ENCODE data around the gene CALM3. TPM values are rescaled to one million over a fixed set of nuclear protein-coding genes. Genes with fewer than 3 reads are reported as not detected.
A peak's percentile ranks its signal among the peaks of the same experiment; 100 is the strongest.

Gene CALM3
- polyA plus RNA-seq, 1 donor from 2014 or later, result 630 TPM

DNA sequence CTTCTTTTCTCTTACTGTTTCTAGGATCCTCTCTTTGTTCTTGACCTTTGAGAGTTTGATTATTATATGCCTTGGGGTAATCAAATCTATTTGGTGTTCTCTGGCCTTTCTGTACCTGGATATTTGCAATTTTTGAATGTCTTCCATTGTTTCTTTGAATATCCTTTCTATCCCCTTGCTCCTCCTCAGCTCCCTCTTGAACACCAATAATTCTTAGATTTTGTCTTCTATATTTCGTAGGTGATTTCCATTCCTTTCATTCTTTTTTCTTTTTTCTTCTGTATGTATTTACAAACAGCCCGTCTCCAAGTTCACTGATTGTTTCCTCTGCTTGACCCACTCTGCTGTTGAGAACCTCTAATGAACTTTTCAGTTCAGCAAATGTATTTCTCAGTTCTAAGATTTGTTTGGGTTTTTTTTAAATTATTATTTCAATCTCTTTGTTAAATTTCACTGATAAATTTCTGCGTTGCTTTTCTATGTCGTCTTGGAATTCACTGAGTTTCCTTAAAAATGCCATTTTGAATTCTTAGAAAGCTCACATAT is 2.7 kb upstream of the CALM3 start:
- Histone ChIP-seq H3K27ac (ENCODE audit: low read length) (no peak overlapping the region), H3K9me2 (ENCODE audit: insufficient read depth, low read length) (no peaks in the 10 kb centered on the region), H3K36me3 (ENCODE audit: insufficient read depth, low read length) (no peaks in the 10 kb centered on the region), H3K79me2 (replicated peaks; ENCODE audit: insufficient read depth, low read length) (peaks cover 16% of the 10 kb centered on the region), H3K4me3 (ENCODE audit: low read length) (no peak overlapping the region), H3K9ac (ENCODE audit: low read length) (no peak overlapping the region), H3K4me2 (ENCODE audit: low read length) (no peak overlapping the region), H2AFZ (ENCODE audit: low read depth, low read length) (no peak overlapping the region), H3F3A (ENCODE audit: insufficient read depth, low read length, poor library complexity, severe bottlenecking) (no peaks in the 10 kb centered on the region), H4K20me1 (ENCODE audit: insufficient read depth) (peaks cover 6% of the 10 kb centered on the region), H3K9me3 (ENCODE audit: low read length) (no peaks in the 10 kb centered on the region), H3K27me3 (ENCODE audit: insufficient read depth, low read depth, low read length) (no peaks in the 10 kb centered on the region)
- TF ChIP-seq SMC3 (conservative IDR thresholded peaks at IDR 0.05; ENCODE audit: poor library complexity), result no peak
- no peak for TF ChIP-seq TAF1 (IDR thresholded peaks at IDR 0.05; ENCODE audit: low read depth)

- H3K79me2 ChIP-seq (replicated peaks; ENCODE audit: insufficient read depth, low read length), result peaks cover 30% of the 10 kb centered on the region
- H3K9me2 ChIP-seq (ENCODE audit: insufficient read depth, low read length), result no peaks in the 10 kb centered on the region
- no peaks in the 10 kb centered on the region for H3F3A ChIP-seq (ENCODE audit: insufficient read depth, low read length, poor library complexity, severe bottlenecking)
- H3K9ac ChIP-seq (ENCODE audit: low read length), result peak overlapping the region; percentile 98
- no peak for TF ChIP-seq EP300 (conservative IDR thresholded peaks at IDR 0.05; ENCODE audit: poor library complexity, severe bottlenecking)
- TF ChIP-seq POLR2AphosphoS5 (IDR thresholded peaks at IDR 0.05), result no peak
- H3K27me3 ChIP-seq (ENCODE audit: insufficient read depth, low read depth, low read length), result no peaks in the 10 kb centered on the region
- no peaks in the 10 kb centered on the region for H3K36me3 ChIP-seq (ENCODE audit: insufficient read depth, low read length)
- H3K4me2 ChIP-seq (ENCODE audit: low read length), result no peak overlapping the region
- H3K4me3 ChIP-seq (ENCODE audit: low read length), result peak overlapping the region; percentile 81
- peak overlapping the region; percentile 73 for H2AFZ ChIP-seq (ENCODE audit: low read depth, low read length)
- H3K27ac ChIP-seq (ENCODE audit: low read length), result peak overlapping the region; percentile 99
- no peaks in the 10 kb centered on the region for H3K9me3 ChIP-seq (ENCODE audit: low read length)
- peaks cover 19% of the 10 kb centered on the region for H4K20me1 ChIP-seq (ENCODE audit: insufficient read depth)
Measured at GRCh38 chr19:46599716-46600373, 1.3 kb upstream of the CALM3 start.

GRCh38 chr19:46600384-46601317 is 479 bp upstream of the CALM3 start:
- no peaks in the 10 kb centered on the region for H3K36me3 ChIP-seq (ENCODE audit: insufficient read depth, low read length)
- no peaks in the 10 kb centered on the region for H3K9me2 ChIP-seq (ENCODE audit: insufficient read depth, low read length)
- peak; percentile 57 for TF ChIP-seq MXI1 (conservative IDR thresholded peaks at IDR 0.05; ENCODE audit: poor library complexity, severe bottlenecking)
- peak; percentile 39 for TF ChIP-seq SMC3 (conservative IDR thresholded peaks at IDR 0.05; ENCODE audit: poor library complexity)
- peak; percentile 35 for TF ChIP-seq TAF1 (IDR thresholded peaks at IDR 0.05; ENCODE audit: low read depth)
- no peak for TF ChIP-seq EZH2 (IDR thresholded peaks at IDR 0.05; ENCODE audit: borderline replicate concordance, insufficient read depth, low read length, poor library complexity, severe bottlenecking)
- peak; percentile 76 for TF ChIP-seq EP300 (conservative IDR thresholded peaks at IDR 0.05; ENCODE audit: poor library complexity, severe bottlenecking)
- peak; percentile 16 for TF ChIP-seq RAD21 (conservative IDR thresholded peaks at IDR 0.05)
- TF ChIP-seq, protein P1, sequence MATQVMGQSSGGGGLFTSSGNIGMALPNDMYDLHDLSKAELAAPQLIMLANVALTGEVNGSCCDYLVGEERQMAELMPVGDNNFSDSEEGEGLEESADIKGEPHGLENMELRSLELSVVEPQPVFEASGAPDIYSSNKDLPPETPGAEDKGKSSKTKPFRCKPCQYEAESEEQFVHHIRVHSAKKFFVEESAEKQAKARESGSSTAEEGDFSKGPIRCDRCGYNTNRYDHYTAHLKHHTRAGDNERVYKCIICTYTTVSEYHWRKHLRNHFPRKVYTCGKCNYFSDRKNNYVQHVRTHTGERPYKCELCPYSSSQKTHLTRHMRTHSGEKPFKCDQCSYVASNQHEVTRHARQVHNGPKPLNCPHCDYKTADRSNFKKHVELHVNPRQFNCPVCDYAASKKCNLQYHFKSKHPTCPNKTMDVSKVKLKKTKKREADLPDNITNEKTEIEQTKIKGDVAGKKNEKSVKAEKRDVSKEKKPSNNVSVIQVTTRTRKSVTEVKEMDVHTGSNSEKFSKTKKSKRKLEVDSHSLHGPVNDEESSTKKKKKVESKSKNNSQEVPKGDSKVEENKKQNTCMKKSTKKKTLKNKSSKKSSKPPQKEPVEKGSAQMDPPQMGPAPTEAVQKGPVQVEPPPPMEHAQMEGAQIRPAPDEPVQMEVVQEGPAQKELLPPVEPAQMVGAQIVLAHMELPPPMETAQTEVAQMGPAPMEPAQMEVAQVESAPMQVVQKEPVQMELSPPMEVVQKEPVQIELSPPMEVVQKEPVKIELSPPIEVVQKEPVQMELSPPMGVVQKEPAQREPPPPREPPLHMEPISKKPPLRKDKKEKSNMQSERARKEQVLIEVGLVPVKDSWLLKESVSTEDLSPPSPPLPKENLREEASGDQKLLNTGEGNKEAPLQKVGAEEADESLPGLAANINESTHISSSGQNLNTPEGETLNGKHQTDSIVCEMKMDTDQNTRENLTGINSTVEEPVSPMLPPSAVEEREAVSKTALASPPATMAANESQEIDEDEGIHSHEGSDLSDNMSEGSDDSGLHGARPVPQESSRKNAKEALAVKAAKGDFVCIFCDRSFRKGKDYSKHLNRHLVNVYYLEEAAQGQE (IDR thresholded peaks at IDR 0.05; ENCODE audit: borderline replicate concordance), result peak; percentile 20
- TF ChIP-seq, protein P2, sequence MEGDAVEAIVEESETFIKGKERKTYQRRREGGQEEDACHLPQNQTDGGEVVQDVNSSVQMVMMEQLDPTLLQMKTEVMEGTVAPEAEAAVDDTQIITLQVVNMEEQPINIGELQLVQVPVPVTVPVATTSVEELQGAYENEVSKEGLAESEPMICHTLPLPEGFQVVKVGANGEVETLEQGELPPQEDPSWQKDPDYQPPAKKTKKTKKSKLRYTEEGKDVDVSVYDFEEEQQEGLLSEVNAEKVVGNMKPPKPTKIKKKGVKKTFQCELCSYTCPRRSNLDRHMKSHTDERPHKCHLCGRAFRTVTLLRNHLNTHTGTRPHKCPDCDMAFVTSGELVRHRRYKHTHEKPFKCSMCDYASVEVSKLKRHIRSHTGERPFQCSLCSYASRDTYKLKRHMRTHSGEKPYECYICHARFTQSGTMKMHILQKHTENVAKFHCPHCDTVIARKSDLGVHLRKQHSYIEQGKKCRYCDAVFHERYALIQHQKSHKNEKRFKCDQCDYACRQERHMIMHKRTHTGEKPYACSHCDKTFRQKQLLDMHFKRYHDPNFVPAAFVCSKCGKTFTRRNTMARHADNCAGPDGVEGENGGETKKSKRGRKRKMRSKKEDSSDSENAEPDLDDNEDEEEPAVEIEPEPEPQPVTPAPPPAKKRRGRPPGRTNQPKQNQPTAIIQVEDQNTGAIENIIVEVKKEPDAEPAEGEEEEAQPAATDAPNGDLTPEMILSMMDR (IDR thresholded peaks at IDR 0.05; ENCODE audit: poor library complexity, severe bottlenecking), result no peak
- peak; percentile 82 for TF ChIP-seq POLR2AphosphoS5 (IDR thresholded peaks at IDR 0.05)
- H3K4me3 ChIP-seq (ENCODE audit: low read length), result peak overlapping the region; percentile 81
- H4K20me1 ChIP-seq (ENCODE audit: insufficient read depth), result peaks cover 27% of the 10 kb centered on the region
- H3K27me3 ChIP-seq (ENCODE audit: insufficient read depth, low read depth, low read length), result no peaks in the 10 kb centered on the region
- H3F3A ChIP-seq (ENCODE audit: insufficient read depth, low read length, poor library complexity, severe bottlenecking), result no peaks in the 10 kb centered on the region
- H2AFZ ChIP-seq (ENCODE audit: low read depth, low read length), result peak overlapping the region; percentile 73
- H3K79me2 ChIP-seq (replicated peaks; ENCODE audit: insufficient read depth, low read length), result peaks cover 36% of the 10 kb centered on the region
- peak overlapping the region; percentile 98 for H3K9ac ChIP-seq (ENCODE audit: low read length)
- no peaks in the 10 kb centered on the region for H3K9me3 ChIP-seq (ENCODE audit: low read length)
- H3K4me2 ChIP-seq (ENCODE audit: low read length), result peak overlapping the region; percentile 27
- H3K27ac ChIP-seq (ENCODE audit: low read length), result peak overlapping the region; percentile 99
